ENCODE data around the gene TAX1BP3.

TAX1BP3 gene

DNA sequence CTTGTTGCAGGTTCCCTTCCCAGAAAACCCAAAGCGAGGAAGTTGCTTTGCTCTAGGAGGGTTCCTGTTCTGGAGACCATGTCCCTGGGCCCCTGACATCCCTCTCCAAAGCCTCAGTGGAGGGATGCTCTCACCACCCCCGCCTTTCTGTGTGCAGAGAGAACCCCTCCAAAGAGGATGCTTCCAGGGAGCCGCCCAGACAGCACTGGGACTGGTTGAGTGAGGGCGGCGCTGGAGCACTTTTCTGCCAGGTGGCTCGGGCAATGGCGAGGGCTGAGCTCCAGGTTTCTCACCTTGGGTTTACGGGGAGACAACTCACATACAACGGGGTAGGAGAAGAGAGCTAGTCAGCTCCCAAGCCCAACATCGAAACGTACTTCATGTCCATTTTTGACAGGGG is 7.5 kb upstream of the TAX1BP3 start:
- Histone ChIP-seq H3K9me3 (ENCODE audit: control insufficient read depth in 2 of 2, low read length in 2 of 2) (no peaks in the 10 kb centered on the region), H3K4me1 (ENCODE audit: control insufficient read depth in 2 of 2, insufficient read depth in 2 of 2, low read length in 2 of 2) (no peaks in the 10 kb centered on the region), H3K4me3 (ENCODE audit: low read length in 2 of 2) (no peak overlapping the region), H3K9ac (ENCODE audit: low read depth in 1 of 2, low read length in 2 of 2) (no peak overlapping the region), H3K36me3 (ENCODE audit: control insufficient read depth in 2 of 2, insufficient read depth in 2 of 2, low read length in 2 of 2) (no peaks in the 10 kb centered on the region), H3K27ac (ENCODE audit: low read depth in 2 of 2, low read length in 2 of 2) (no peak overlapping the region), H3K27me3 (ENCODE audit: control insufficient read depth in 2 of 2, insufficient read depth in 2 of 2, low read length in 2 of 2) (no peaks in the 10 kb centered on the region)

DNA sequence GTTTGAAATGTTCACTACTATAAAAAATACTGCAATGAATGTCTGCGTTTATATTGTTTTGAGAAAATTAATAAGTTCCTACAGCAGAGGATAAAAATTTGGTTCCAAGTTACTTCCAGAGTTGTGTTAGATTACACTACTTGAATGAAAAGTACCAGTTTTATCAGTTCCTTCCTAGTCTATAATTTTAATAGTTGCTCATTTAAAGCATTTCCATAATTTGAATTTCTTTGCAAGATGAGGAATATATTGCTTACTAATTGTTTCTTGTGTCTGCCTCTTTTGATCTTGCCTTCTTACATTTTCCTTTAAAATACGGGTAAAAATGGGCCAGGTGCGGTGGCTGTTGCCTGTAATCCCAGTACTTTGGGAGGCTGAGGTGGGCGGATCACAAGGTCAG is 4.2 kb upstream of the TAX1BP3 start:
- H3K27me3 ChIP-seq (ENCODE audit: control insufficient read depth in 2 of 2, insufficient read depth in 2 of 2, low read length in 2 of 2), result no peaks in the 10 kb centered on the region
- H3K4me1 ChIP-seq (ENCODE audit: control insufficient read depth in 2 of 2, insufficient read depth in 2 of 2, low read length in 2 of 2), result peaks cover 8 to 9% of the 10 kb centered on the region in 2 donors
- H3K9me3 ChIP-seq (ENCODE audit: control insufficient read depth in 2 of 2, low read length in 2 of 2), result no peaks in the 10 kb centered on the region
- H3K36me3 ChIP-seq (ENCODE audit: control insufficient read depth in 2 of 2, insufficient read depth in 2 of 2, low read length in 2 of 2), result no peaks in the 10 kb centered on the region
- H3K9ac ChIP-seq (ENCODE audit: low read depth in 1 of 2, low read length in 2 of 2), result no peak overlapping the region
- H3K27ac ChIP-seq (ENCODE audit: low read depth in 2 of 2, low read length in 2 of 2), result no peak overlapping the region
- H3K4me3 ChIP-seq (ENCODE audit: low read length in 2 of 2), result no peak overlapping the region

DNA sequence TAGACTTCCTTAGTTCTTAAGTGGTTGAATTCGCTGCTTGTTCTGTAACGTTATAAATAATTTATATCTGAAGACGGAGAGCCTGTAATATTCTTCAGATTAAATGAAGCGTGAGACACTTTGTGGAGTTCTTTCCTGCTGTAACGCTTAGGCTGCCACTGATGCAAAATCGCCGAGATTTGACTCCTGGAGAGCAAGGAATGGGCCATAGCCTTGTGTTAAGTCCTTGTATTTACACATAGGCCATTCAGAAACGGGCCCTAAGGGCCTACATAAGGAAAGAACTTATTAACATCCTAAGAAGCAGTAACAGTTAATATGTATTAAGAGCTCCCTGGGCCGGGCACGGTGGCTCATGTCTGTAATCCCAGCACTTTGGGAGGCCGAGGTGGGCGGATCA is 1.2 kb upstream of the TAX1BP3 start:
- Histone ChIP-seq H3K4me3 (ENCODE audit: low read length in 2 of 2) (peak overlapping the region; percentile 87 to 95), H3K27ac (ENCODE audit: low read depth in 2 of 2, low read length in 2 of 2) (no peak overlapping the region), H3K36me3 (ENCODE audit: control insufficient read depth in 2 of 2, insufficient read depth in 2 of 2, low read length in 2 of 2) (peaks cover 8 to 11% of the 10 kb centered on the region in 2 donors), H3K4me1 (ENCODE audit: control insufficient read depth in 2 of 2, insufficient read depth in 2 of 2, low read length in 2 of 2) (peaks cover 19 to 25% of the 10 kb centered on the region in 2 donors), H3K9me3 (ENCODE audit: control insufficient read depth in 2 of 2, low read length in 2 of 2) (no peaks in the 10 kb centered on the region), H3K27me3 (ENCODE audit: control insufficient read depth in 2 of 2, insufficient read depth in 2 of 2, low read length in 2 of 2) (no peaks in the 10 kb centered on the region), H3K9ac (ENCODE audit: low read depth in 1 of 2, low read length in 2 of 2) (peak overlapping the region; percentile 89 to 93)

DNA sequence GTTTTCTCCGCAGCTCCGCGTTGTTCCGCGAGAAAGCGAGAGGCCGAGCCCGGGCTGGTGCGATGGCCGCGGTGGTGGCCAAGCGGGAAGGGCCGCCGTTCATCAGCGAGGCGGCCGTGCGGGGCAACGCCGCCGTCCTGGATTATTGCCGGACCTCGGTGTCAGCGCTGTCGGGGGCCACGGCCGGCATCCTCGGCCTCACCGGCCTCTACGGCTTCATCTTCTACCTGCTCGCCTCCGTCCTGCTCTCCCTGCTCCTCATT is 638 bp upstream of the TAX1BP3 start:
- Histone ChIP-seq H3K27me3 (ENCODE audit: control insufficient read depth in 2 of 2, insufficient read depth in 2 of 2, low read length in 2 of 2) (no peaks in the 10 kb centered on the region), H3K27ac (ENCODE audit: low read depth in 2 of 2, low read length in 2 of 2) (peak overlapping the region; percentile 64 to 99), H3K4me1 (ENCODE audit: control insufficient read depth in 2 of 2, insufficient read depth in 2 of 2, low read length in 2 of 2) (peaks cover 19 to 25% of the 10 kb centered on the region in 2 donors), H3K9ac (ENCODE audit: low read depth in 1 of 2, low read length in 2 of 2) (peak overlapping the region; percentile 89 to 93), H3K9me3 (ENCODE audit: control insufficient read depth in 2 of 2, low read length in 2 of 2) (no peaks in the 10 kb centered on the region), H3K36me3 (ENCODE audit: control insufficient read depth in 2 of 2, insufficient read depth in 2 of 2, low read length in 2 of 2) (peaks cover 13 to 15% of the 10 kb centered on the region in 2 donors), H3K4me3 (ENCODE audit: low read length in 2 of 2) (peak overlapping the region; percentile 87 to 95)

DNA sequence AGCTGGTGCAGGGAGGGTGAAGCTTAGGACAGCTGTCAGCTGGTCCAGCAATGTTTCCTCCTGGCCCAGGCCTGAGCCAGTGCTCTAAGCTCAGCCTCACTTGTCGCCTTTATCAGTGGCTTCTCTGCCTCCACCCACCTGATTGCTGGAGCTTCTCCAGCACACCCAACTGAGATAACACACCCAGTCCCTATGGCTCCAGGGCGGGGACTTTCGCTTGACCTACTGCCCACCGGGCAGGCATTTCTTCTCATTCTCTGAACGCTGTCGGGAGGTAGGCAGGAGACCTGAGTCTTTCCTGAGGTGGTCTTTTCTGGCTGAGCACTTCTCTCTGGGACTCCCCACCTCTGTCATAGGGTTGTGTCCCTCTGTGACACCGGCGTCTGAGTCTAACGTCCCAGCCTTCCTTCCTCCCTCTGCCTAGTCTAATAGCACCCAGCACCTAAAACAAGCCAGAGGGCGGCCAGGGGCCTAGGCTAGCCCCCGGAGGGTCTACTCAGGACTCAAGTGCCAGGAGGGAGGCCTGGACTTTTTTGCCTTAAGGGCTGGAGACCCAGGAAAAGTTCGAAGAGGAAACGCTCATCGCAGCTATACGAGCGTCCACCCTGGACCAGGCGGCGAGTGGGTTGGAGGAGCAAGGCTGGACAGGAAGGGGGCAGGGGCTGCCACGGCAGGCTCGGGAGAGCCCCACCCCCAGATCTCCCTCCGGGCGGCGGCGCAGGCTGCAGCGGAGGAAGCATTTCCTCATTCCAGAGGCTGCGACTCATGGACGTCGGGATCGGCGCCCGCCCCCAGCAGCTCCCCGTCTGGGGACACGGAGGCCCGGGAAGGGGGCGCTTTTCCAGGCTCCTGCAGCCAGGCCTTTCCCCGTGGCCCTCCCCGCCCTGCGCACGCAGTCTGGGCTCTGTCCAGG is 756 bp downstream of the TAX1BP3 start:
- peak overlapping the region; percentile 96 to 98 for H3K9ac ChIP-seq (ENCODE audit: low read depth in 1 of 2, low read length in 2 of 2)
- peaks cover 19 to 25% of the 10 kb centered on the region in 2 donors for H3K4me1 ChIP-seq (ENCODE audit: control insufficient read depth in 2 of 2, insufficient read depth in 2 of 2, low read length in 2 of 2)
- H3K36me3 ChIP-seq (ENCODE audit: control insufficient read depth in 2 of 2, insufficient read depth in 2 of 2, low read length in 2 of 2), result peaks cover 23 to 24% of the 10 kb centered on the region in 2 donors
- H3K9me3 ChIP-seq (ENCODE audit: control insufficient read depth in 2 of 2, low read length in 2 of 2), result no peaks in the 10 kb centered on the region
- no peaks in the 10 kb centered on the region for H3K27me3 ChIP-seq (ENCODE audit: control insufficient read depth in 2 of 2, insufficient read depth in 2 of 2, low read length in 2 of 2)
- H3K4me3 ChIP-seq (ENCODE audit: low read length in 2 of 2), result peak overlapping the region; percentile 88 to 89
- H3K27ac ChIP-seq (ENCODE audit: low read depth in 2 of 2, low read length in 2 of 2), result peak overlapping the region; percentile 99 to 100

DNA sequence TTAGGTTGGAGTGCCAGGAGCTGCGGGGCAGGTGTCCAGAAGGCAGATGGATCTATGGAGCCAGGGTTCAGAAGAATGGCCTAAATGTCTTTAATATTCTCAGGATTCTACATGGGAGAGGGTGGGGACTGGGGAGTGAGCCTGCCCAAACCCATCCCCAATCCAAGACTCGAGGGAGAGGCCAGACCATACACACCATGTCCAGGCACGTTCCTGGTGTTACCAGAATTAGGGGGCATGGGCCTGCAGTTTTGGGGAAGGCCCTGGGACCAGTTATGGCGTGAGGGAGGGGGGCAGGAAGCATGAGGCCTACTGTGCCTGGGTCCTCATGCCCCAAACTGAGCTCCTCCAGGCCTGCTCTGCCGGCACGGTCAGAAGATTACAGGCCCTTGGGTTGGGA is 1.9 kb downstream of the TAX1BP3 start:
- H3K9ac ChIP-seq (ENCODE audit: low read depth in 1 of 2, low read length in 2 of 2), result peak overlapping the region in 1 of 2 donors; percentile 48
- H3K36me3 ChIP-seq (ENCODE audit: control insufficient read depth in 2 of 2, insufficient read depth in 2 of 2, low read length in 2 of 2), result peaks cover 23 to 24% of the 10 kb centered on the region in 2 donors
- H3K4me1 ChIP-seq (ENCODE audit: control insufficient read depth in 2 of 2, insufficient read depth in 2 of 2, low read length in 2 of 2), result peaks cover 19 to 25% of the 10 kb centered on the region in 2 donors
- H3K27ac ChIP-seq (ENCODE audit: low read depth in 2 of 2, low read length in 2 of 2), result peak overlapping the region in 1 of 2 donors; percentile 99
- H3K4me3 ChIP-seq (ENCODE audit: low read length in 2 of 2), result peak overlapping the region; percentile 15 to 28
- no peaks in the 10 kb centered on the region for H3K9me3 ChIP-seq (ENCODE audit: control insufficient read depth in 2 of 2, low read length in 2 of 2)
- H3K27me3 ChIP-seq (ENCODE audit: control insufficient read depth in 2 of 2, insufficient read depth in 2 of 2, low read length in 2 of 2), result no peaks in the 10 kb centered on the region

DNA sequence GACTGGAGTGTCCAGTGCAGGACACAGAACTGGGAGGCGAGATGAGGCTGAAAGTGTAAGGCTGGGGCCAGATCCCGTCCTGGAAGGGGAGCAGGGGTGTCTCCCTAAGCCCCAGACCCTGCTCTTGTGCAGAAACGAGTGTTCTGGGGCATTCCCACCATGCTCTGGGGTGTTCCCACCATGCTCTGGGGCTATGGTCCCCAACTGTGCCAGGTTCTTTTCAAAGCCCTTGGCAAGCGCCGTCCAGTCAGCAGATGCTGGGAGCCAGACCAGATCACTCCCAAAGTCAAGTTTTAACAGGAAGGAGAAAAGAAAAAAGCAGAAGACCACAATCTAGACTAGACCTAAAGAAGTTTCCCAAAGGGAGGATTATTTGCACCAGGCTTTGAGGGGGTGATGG is 2.5 kb downstream of the TAX1BP3 start:
- Histone ChIP-seq H3K27ac (ENCODE audit: low read depth in 2 of 2, low read length in 2 of 2) (no peak overlapping the region), H3K9ac (ENCODE audit: low read depth in 1 of 2, low read length in 2 of 2) (no peak overlapping the region), H3K4me3 (ENCODE audit: low read length in 2 of 2) (no peak overlapping the region), H3K4me1 (ENCODE audit: control insufficient read depth in 2 of 2, insufficient read depth in 2 of 2, low read length in 2 of 2) (peaks cover 19 to 25% of the 10 kb centered on the region in 2 donors), H3K27me3 (ENCODE audit: control insufficient read depth in 2 of 2, insufficient read depth in 2 of 2, low read length in 2 of 2) (no peaks in the 10 kb centered on the region), H3K9me3 (ENCODE audit: control insufficient read depth in 2 of 2, low read length in 2 of 2) (no peaks in the 10 kb centered on the region), H3K36me3 (ENCODE audit: control insufficient read depth in 2 of 2, insufficient read depth in 2 of 2, low read length in 2 of 2) (peaks cover 23 to 24% of the 10 kb centered on the region in 2 donors)

DNA sequence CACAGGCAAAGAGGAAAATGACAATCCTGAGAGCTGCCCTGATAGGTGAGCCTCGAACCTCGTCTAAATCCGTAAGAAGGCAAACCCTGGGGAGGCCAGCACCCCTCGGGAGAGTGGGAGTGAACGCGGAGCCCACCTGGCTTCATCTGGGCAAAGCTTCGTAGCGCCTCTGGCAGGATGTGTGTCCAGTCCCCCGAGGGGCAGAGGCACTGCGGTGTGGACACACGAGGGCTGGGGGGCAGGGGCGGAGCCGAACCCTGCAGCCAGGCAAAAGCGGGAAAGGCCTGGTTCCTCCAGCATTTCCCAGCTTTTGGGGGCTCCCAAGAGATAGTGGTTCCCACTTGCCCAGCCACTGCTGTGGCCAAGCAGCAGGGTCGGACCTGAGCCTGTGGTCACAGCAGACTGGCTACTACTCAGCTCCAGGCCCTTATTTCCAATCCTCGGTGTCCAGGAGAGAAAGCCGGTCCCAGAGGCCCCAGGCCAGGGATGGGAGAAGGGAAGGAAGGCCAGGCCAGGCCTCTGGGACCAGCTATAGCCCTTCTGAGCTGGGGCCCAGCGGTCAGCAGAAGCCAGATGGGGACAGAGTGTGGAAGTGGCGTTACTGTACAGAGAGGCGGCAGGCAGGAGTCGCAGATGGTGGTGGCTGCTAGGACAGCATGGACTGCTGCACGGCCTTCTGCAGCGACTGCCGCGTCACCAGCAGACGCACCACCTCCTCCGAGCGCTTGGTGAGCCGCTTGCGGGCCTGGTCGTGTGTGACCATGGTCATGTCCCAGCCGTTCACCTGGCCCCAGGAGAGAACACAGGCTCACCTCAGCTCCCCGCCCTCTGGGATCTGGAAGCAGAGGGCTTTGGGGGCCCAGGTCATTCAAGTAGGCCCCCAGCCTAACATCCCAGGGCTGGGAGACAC is 5.0 kb downstream of the TAX1BP3 start:
- H3K27me3 ChIP-seq (ENCODE audit: control insufficient read depth in 2 of 2, insufficient read depth in 2 of 2, low read length in 2 of 2), result no peaks in the 10 kb centered on the region
- peaks cover 12 to 19% of the 10 kb centered on the region in 2 donors for H3K4me1 ChIP-seq (ENCODE audit: control insufficient read depth in 2 of 2, insufficient read depth in 2 of 2, low read length in 2 of 2)
- H3K9me3 ChIP-seq (ENCODE audit: control insufficient read depth in 2 of 2, low read length in 2 of 2), result no peaks in the 10 kb centered on the region
- H3K9ac ChIP-seq (ENCODE audit: low read depth in 1 of 2, low read length in 2 of 2), result no peak overlapping the region
- peaks cover 23 to 24% of the 10 kb centered on the region in 2 donors for H3K36me3 ChIP-seq (ENCODE audit: control insufficient read depth in 2 of 2, insufficient read depth in 2 of 2, low read length in 2 of 2)
- H3K4me3 ChIP-seq (ENCODE audit: low read length in 2 of 2), result no peak overlapping the region
- no peak overlapping the region for H3K27ac ChIP-seq (ENCODE audit: low read depth in 2 of 2, low read length in 2 of 2)

DNA sequence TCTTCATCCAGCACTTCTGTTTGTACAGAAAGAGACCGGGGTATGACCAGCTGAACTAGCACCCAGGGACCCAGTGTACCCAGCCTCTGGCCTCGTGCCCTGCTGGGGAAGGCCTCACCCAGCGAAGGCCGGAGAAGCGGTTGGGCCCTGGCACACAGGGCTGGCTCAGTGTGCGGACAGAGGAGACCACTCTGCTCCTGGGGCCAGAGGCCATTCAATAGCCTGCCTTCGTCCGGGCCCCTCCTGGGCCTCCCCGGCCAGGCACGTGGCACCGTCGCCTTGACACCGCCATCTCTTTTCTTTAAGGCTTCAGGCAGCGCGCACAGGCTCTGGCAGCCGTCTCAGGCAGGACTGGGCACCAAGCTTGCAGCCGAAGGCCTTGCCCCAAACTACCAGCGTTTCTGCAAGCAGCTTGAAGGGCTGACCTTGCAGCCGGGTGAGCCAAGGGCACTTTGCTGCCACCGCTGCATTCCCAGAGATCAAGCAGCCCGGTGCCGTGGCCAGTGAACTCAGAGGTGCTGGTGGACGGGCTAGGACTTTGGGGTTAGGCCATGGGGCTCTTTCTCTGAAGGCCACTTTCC is 8.0 kb downstream of the TAX1BP3 start:
- Histone ChIP-seq H3K9me3 (ENCODE audit: control insufficient read depth in 2 of 2, low read length in 2 of 2) (no peaks in the 10 kb centered on the region), H3K27me3 (ENCODE audit: control insufficient read depth in 2 of 2, insufficient read depth in 2 of 2, low read length in 2 of 2) (no peaks in the 10 kb centered on the region), H3K4me1 (ENCODE audit: control insufficient read depth in 2 of 2, insufficient read depth in 2 of 2, low read length in 2 of 2) (no peaks in the 10 kb centered on the region), H3K36me3 (ENCODE audit: control insufficient read depth in 2 of 2, insufficient read depth in 2 of 2, low read length in 2 of 2) (peaks cover 18 to 21% of the 10 kb centered on the region in 2 donors), H3K27ac (ENCODE audit: low read depth in 2 of 2, low read length in 2 of 2) (no peak overlapping the region), H3K4me3 (ENCODE audit: low read length in 2 of 2) (no peak overlapping the region), H3K9ac (ENCODE audit: low read depth in 1 of 2, low read length in 2 of 2) (no peak overlapping the region)

All from mucosa of rectum (tissue), 2 donors.